ENCODE measurements around the gene MAP3K5.
"Not testable (repeated sequence)": the region's sequence is repeated elsewhere in the genome, so short reads cannot be mapped to it uniquely, and the experiment has no call there.

Gene MAP3K5

GRCh38 chr6:136792410-136793262 is at the start of gene MAP3K5:
Gene MAP3K5 (minus strand): TSS chr6:136792477. CDS start chr6:136792157, 320 bp downstream.
- DNase-seq (ENCODE audit: low read depth), result peak; percentile 91

GRCh38 chr6:136840276-136841001 is 48.2 kb upstream of the MAP3K5 start:
- DNase-seq (ENCODE audit: low read depth), result no peak

GRCh38 chr6:136831873-136832562 is 39.7 kb upstream of the MAP3K5 start:
- DNase-seq (ENCODE audit: low read depth), result no peak

GRCh38 chr6:136826216-136826615 is 33.9 kb upstream of the MAP3K5 start:
- no peak for DNase-seq (ENCODE audit: low read depth)

- DNase-seq (ENCODE audit: low read depth), result no peak
Measured at GRCh38 chr6:136823128-136823660, 30.9 kb upstream of the MAP3K5 start.

GRCh38 chr6:136822376-136823127 is 30.3 kb upstream of the MAP3K5 start, which contains the start of gene PEX7:
Gene PEX7 (plus strand): TSS chr6:136822592. CDS start chr6:136822666, 74 bp downstream.
- peak; percentile 81 for DNase-seq (ENCODE audit: low read depth)

GRCh38 chr6:136822046-136822375 is 29.7 kb upstream of the MAP3K5 start:
- peak; percentile 19 for DNase-seq (ENCODE audit: low read depth)

- no peak for DNase-seq (ENCODE audit: low read depth)
Measured at GRCh38 chr6:136820561-136820960, 28.3 kb upstream of the MAP3K5 start.

GRCh38 chr6:136816656-136817055 is 24.4 kb upstream of the MAP3K5 start:
- DNase-seq (ENCODE audit: low read depth), result no peak

GRCh38 chr6:136815608-136816007 is 23.3 kb upstream of the MAP3K5 start:
- not testable (repeated sequence) for DNase-seq (ENCODE audit: low read depth)

- DNase-seq (ENCODE audit: low read depth), result no peak
Measured at GRCh38 chr6:136812174-136812573, 19.9 kb upstream of the MAP3K5 start.

- DNase-seq (ENCODE audit: low read depth), result no peak
Measured at GRCh38 chr6:136811272-136811671, 19.0 kb upstream of the MAP3K5 start.

GRCh38 chr6:136809091-136809860 is 17.0 kb upstream of the MAP3K5 start:
- no peak for DNase-seq (ENCODE audit: low read depth)

GRCh38 chr6:136803608-136804007 is 11.3 kb upstream of the MAP3K5 start:
- no peak for DNase-seq (ENCODE audit: low read depth)

GRCh38 chr6:136801581-136801980 is 9.3 kb upstream of the MAP3K5 start:
- no peak for DNase-seq (ENCODE audit: low read depth)

- DNase-seq (ENCODE audit: low read depth), result no peak
Measured at GRCh38 chr6:136798044-136798443, 5.8 kb upstream of the MAP3K5 start.

GRCh38 chr6:136795996-136796395 is 3.7 kb upstream of the MAP3K5 start:
- no peak for DNase-seq (ENCODE audit: low read depth)

GRCh38 chr6:136795386-136795785 is 3.1 kb upstream of the MAP3K5 start:
- DNase-seq (ENCODE audit: low read depth), result no peak

GRCh38 chr6:136793363-136793762 is 1.1 kb upstream of the MAP3K5 start:
- DNase-seq (ENCODE audit: low read depth), result no peak

- peak; percentile 17 for DNase-seq (ENCODE audit: low read depth)
Measured at GRCh38 chr6:136792095-136792409, 225 bp downstream of the MAP3K5 start.
